K562 (cell line): ENCODE results near the gene GPR37L1. TPM values are rescaled to one million over a fixed set of nuclear protein-coding genes. Genes with fewer than 3 reads are reported as not detected.

Source experiments
- CHCHD3 ChIP-seq: fragments of 250-450 bp; sonication (Bioruptor Pico); IDR thresholded peaks from 2 replicates; pipeline ENCODE4 v2.1.2; 2022; ENCODE audit warnings: mild to moderate bottlenecking
- GABPA ChIP-seq: fragments of 200-800 bp; sonication (Bioruptor generic); conservative IDR thresholded peaks from 2 replicates; pipeline ENCODE4 v1.6.1; 2016; ENCODE audit warnings: low read depth, missing genetic modification characterization, missing compliant biosample characterization
- HIVEP1 ChIP-seq: fragments of 250-450 bp; sonication (Bioruptor Pico); IDR thresholded peaks from 2 replicates; pipeline ENCODE4 v1.4.0; 2020; ENCODE audit warnings: mild to moderate bottlenecking
- L3MBTL2 ChIP-seq: fragments of 450-650 bp; IDR thresholded peaks from 2 replicates; pipeline ENCODE4 v1.6.1; 2016; ENCODE audit warnings: mild to moderate bottlenecking, moderate library complexity
- MEIS2 ChIP-seq: fragments of 450-650 bp; IDR thresholded peaks from 2 replicates; pipeline ENCODE4 v1.6.1; 2014; ENCODE audit warnings: mild to moderate bottlenecking; ENCODE audit not compliant: partially characterized antibody
- MTA1 ChIP-seq: fragments of 450-650 bp; IDR thresholded peaks from 2 replicates; pipeline ENCODE4 v1.6.1; 2017; ENCODE audit warnings: borderline replicate concordance
- RBFOX2 ChIP-seq: fragments of 200-400 bp; formaldehyde crosslinking; IDR thresholded peaks from 2 replicates; pipeline ENCODE4 v1.6.1; 2017; ENCODE audit warnings: low read depth, mild to moderate bottlenecking, low read length, moderate library complexity
- SMARCE1 ChIP-seq: fragments of 450-650 bp; IDR thresholded peaks from 2 replicates; pipeline ENCODE4 v1.7.1; 2016; ENCODE audit warnings: mild to moderate bottlenecking
- SRF ChIP-seq, 2 experiments: fragments of 250-450, 450-650 bp in 1 of 2; sonication (Bioruptor Pico) in 1 of 2; sonication (generic) in 1 of 2; formaldehyde crosslinking; IDR thresholded peaks; 2 replicates each; pipeline versions ENCODE4 v1.5.0 to v1.5.1; 2020 to 2022; ENCODE audit warnings: mild to moderate bottlenecking in 1 of 2, missing genetic modification reagents in 1 of 2
- TARDBP ChIP-seq: fragments of 450-650 bp; IDR thresholded peaks from 2 replicates; pipeline ENCODE4 v1.6.1; 2016
- ZNF174 ChIP-seq: fragments of 250-450 bp; sonication (Bioruptor Pico); IDR thresholded peaks from 2 replicates; pipeline ENCODE4 v1.4.0; 2020; ENCODE audit warnings: mild to moderate bottlenecking
- ZNF584 ChIP-seq: fragments of 200-800 bp; sonication (Bioruptor generic); IDR thresholded peaks from 2 replicates; pipeline ENCODE4 v1.6.1; 2016; ENCODE audit warnings: low read depth, mild to moderate bottlenecking, missing genetic modification characterization, missing compliant biosample characterization
- polyA plus RNA-seq, 8 experiments: library from polyadenylated mRNA; depleted of rRNA in 4 of 8; stranded (reverse) in 5 of 8; unstranded in 3 of 8; fragments of >200 nt; fragmentation: Nextera tagmentation in 2 of 8; fragmentation: Illumina TruSeq in 1 of 8; extraction: Ambion mirVana in 2 of 8; extraction: Trizol in 1 of 8; gene quantifications; 2 replicates each; pipeline versions ENCODE4 v1.2.1 to v1.2.3, GENCODE V29; 2011 to 2014; ENCODE audit warnings: inconsistent platforms in 1 of 8, missing spikeins in 1 of 8
- total RNA-seq, 7 experiments: library from RNA; depleted of rRNA in 6 of 7; stranded (reverse); fragments of >200 nt in 6 of 7; fragmentation: Illumina TruSeq in 2 of 7; extraction: Trizol in 2 of 7; gene quantifications; 2 replicates each; pipeline versions ENCODE4 v1.2.1 to v1.2.3, GENCODE V29; 2011 to 2021; ENCODE audit warnings: low replicate concordance in 1 of 7
- TF ChIP-seq, protein P1 (sequence below): fragments of 450-650 bp; formaldehyde crosslinking; IDR thresholded peaks from 2 replicates; pipeline ENCODE4 v1.4.0; 2022; ENCODE audit warnings: missing genetic modification characterization
- TF ChIP-seq, protein P2 (sequence below): sonication (generic); formaldehyde crosslinking; IDR thresholded peaks from 2 replicates; pipeline ENCODE4 v1.8.1; 2023; ENCODE audit warnings: mild to moderate bottlenecking, missing genetic modification reagents

The GPR37L1 gene
- total and polyA plus RNA-seq, 9 of the 15 experiments (the other 6 are each of a cell fraction or from before 2014, with no cell fraction given), result not detected

DNA sequence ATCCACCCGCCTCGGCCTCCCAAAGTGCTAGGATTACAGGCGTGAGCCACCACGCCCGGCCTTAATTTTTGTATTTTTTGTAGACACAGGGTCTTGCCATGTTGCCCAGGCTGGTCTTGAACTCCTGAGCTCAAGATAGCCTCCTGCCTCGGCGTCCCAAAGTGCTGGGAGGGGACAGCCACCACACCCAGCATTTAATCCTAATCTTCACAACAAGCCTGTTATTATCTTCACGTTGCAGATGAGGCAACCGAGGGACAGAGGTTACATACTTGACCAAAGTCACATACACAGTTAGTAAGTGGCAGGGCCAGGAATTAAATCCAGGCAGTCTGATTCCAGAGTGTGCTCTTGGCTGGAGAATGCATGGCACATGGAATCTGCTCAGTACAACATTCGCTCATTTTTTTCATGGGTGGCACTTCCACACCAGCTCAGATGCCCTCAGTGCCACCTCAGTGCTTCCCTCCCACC lies 4.8 kb upstream of the GPR37L1 start (continued):
- TF ChIP-seq ZNF584 (no peak), GABPA (tag) (no peak), RBFOX2 (no peak), ZNF174 (CRISPR knock-in tag) (no peak), HIVEP1 (CRISPR knock-in tag) (no peak), MEIS2 (no peak), TARDBP (peak; percentile 80; the same call in 1 of the 2 replicates), MTA1 (peak; percentile 70; the same call in 1 of the 2 replicates), CHCHD3 (CRISPR knock-in tag) (no peak), L3MBTL2 (peak; percentile 54), SMARCE1 (peak; percentile 81), SRF (CRISPR knock-in tag; IDR thresholded peaks at IDR 0.05) (no peak; a peak in 2 of 4 replicates)
- TF ChIP-seq, protein P1, sequence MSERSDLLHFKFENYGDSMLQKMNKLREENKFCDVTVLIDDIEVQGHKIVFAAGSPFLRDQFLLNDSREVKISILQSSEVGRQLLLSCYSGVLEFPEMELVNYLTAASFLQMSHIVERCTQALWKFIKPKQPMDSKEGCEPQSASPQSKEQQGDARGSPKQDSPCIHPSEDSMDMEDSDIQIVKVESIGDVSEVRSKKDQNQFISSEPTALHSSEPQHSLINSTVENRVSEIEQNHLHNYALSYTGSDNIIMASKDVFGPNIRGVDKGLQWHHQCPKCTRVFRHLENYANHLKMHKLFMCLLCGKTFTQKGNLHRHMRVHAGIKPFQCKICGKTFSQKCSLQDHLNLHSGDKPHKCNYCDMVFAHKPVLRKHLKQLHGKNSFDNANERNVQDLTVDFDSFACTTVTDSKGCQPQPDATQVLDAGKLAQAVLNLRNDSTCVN (CRISPR knock-in tag), result no peak
- TF ChIP-seq, protein P2, sequence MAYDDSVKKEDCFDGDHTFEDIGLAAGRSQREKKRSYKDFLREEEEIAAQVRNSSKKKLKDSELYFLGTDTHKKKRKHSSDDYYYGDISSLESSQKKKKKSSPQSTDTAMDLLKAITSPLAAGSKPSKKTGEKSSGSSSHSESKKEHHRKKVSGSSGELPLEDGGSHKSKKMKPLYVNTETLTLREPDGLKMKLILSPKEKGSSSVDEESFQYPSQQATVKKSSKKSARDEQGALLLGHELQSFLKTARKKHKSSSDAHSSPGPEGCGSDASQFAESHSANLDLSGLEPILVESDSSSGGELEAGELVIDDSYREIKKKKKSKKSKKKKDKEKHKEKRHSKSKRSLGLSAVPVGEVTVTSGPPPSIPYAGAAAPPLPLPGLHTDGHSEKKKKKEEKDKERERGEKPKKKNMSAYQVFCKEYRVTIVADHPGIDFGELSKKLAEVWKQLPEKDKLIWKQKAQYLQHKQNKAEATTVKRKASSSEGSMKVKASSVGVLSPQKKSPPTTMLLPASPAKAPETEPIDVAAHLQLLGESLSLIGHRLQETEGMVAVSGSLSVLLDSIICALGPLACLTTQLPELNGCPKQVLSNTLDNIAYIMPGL (CRISPR knock-in tag), result no peak
